ENCODE data around the gene PDSS2.
"Not testable (repeated sequence)": the region's sequence is repeated elsewhere in the genome, so short reads cannot be mapped to it uniquely, and the experiment has no call there.

The PDSS2 gene

DNA sequence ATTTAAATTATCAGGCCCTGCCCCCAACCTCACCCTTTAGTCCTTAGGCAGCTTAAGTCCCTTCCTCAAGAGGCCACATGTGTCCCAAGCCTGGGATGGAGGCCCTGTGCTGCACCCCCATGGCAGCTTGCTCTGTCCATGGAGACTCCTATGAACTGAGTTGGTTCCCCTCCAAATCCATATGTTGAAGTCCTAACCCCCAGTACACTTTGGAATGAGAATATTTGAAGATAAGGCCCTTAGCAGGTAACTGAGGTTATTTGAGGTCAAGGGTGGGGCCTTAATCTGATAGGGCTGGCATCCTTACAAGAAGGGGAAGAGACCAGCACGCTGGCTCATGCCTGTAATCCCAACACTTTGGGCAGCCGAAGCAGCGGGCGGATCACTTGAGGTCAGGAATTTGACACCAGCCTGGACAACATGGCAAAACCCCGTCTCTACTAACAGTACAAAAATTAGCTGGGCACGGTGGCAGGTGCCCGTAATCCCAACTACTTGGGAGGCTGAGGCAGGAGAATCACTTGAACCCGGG, 337.3 kb downstream of the PDSS2 start:
- in situ Hi-C loops (cut with HindIII; ENCODE audit: low sequenced_read_pairs), result no loop called here
- no peak for DNase-seq (ENCODE audit: low read depth, low spot score)
- TF ChIP-seq, protein P1, sequence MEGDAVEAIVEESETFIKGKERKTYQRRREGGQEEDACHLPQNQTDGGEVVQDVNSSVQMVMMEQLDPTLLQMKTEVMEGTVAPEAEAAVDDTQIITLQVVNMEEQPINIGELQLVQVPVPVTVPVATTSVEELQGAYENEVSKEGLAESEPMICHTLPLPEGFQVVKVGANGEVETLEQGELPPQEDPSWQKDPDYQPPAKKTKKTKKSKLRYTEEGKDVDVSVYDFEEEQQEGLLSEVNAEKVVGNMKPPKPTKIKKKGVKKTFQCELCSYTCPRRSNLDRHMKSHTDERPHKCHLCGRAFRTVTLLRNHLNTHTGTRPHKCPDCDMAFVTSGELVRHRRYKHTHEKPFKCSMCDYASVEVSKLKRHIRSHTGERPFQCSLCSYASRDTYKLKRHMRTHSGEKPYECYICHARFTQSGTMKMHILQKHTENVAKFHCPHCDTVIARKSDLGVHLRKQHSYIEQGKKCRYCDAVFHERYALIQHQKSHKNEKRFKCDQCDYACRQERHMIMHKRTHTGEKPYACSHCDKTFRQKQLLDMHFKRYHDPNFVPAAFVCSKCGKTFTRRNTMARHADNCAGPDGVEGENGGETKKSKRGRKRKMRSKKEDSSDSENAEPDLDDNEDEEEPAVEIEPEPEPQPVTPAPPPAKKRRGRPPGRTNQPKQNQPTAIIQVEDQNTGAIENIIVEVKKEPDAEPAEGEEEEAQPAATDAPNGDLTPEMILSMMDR (IDR thresholded peaks at IDR 0.05; ENCODE audit: low read depth, low read length), result no peak
- H3K4me3 ChIP-seq (ENCODE audit: low read depth, low read length), result no peak overlapping the region

DNA sequence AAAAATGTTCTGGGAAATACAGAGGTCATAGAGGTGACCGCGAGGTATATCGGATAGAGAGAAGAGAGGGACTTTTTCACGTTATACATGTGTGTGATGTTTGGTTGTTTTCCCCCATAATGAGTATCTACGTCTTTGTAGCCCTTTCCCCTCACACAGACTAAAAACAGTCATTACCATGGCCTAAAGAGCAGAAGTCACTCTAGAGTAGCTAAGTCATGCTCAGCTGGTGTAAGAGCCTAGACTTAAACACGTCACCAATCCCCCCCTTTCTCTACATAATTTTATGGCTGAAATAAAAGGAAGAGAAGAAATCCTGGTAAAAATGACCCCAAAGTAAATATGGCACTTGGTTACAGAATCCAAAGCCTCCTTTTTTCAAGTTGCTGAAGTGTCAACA, 338.1 kb downstream of the PDSS2 start:
- TF ChIP-seq, protein P1 (IDR thresholded peaks at IDR 0.05; ENCODE audit: low read depth, low read length), result no peak
- H3K4me3 ChIP-seq (ENCODE audit: low read depth, low read length), result no peak overlapping the region
- no peak for DNase-seq (ENCODE audit: low read depth, low spot score)
- in situ Hi-C loops (cut with HindIII; ENCODE audit: low sequenced_read_pairs), result no loop called here

DNA sequence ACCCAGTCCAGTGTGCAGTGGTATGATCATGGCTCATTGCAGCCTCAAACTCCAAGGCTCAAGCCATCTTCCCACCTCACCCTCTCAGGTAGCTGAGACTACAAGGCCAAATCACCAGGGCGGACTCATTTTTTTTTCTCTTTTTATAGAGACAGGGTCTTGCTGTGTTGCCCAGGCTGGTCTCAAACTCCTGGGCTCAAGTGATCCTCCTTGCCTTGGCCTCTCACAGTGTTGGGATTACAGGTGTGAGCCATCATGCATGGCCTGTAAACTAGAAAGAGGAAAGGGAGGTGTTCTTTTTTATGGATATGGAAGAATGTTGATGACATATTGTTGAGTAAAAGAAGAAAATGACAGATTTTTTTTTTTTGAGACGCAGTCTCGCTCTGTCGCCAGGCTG, 339.0 kb downstream of the PDSS2 start:
- no peak for DNase-seq (ENCODE audit: low read depth, low spot score)
- TF ChIP-seq, protein P1 (IDR thresholded peaks at IDR 0.05; ENCODE audit: low read depth, low read length), result no peak
- H3K4me3 ChIP-seq (ENCODE audit: low read depth, low read length), result no peak overlapping the region
- in situ Hi-C loops (cut with HindIII; ENCODE audit: low sequenced_read_pairs), result no loop called here

DNA sequence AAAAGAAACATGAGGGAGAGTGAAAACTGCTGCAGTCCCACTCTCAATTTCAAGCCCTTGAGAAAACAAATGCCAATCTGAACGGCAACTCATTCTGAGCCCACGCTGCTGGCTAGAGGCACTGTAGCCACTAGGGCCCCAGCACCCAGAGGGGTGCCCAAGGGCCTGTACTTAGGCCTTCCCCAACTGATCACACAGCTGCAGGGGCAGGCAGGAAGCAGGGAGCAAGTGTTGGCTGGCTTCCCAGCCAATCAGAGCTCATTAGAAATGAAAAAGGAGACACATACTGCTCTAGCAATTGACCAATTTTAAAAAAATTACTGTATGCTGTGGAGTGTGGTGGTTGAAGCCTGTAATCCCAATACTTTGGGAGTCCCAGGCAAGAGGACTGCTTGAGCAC, 340.4 kb downstream of the PDSS2 start:
- TF ChIP-seq, protein P1 (IDR thresholded peaks at IDR 0.05; ENCODE audit: low read depth, low read length), result no peak
- H3K4me3 ChIP-seq (ENCODE audit: low read depth, low read length), result no peak overlapping the region
- no peak for DNase-seq (ENCODE audit: low read depth, low spot score)
- in situ Hi-C loops (cut with HindIII; ENCODE audit: low sequenced_read_pairs), result no loop called here

DNA sequence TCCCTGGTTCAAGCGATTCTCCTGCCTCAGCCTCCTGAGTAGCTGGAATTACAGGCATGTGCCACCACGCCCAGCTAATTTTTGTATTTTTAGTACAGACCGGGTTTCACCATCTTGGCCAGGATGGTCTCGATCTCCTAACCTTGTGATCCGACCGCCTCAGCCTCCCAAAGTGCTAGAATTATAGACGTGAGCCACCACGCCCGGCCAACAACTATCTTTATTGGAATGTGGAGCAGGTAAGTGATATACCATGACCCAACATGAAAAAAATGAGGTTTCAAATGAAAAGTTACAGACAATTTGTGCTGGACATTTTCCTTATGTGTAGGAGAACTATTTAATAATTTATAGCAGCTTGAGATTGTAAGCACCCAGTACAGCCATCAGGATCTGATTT, 340.8 kb downstream of the PDSS2 start:
- H3K4me3 ChIP-seq (ENCODE audit: low read depth, low read length); DNase-seq (ENCODE audit: low read depth, low spot score); in situ Hi-C loops (cut with HindIII; ENCODE audit: low sequenced_read_pairs): not testable (repeated sequence)

DNA sequence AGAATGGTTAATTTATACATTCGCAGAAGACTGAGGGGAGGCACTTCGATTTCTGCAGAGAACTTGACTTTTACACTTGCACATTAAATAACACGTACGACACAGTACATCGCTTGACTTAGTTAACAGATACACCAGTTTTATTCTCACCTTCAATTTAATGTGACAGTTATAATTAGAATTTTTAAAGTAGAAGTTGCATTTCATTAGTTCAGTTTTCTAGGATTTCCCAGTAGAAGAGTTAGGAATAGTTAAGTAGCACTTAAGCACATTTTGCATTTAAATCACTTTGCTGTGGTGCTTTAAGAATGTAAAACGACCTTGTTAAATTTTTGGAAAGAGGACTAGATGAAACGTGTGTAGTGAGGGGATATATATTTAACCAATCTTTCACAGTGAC, 342.4 kb downstream of the PDSS2 start:
- H3K4me3 ChIP-seq (ENCODE audit: low read depth, low read length), result no peak overlapping the region
- no peak for DNase-seq (ENCODE audit: low read depth, low spot score)
- TF ChIP-seq, protein P1 (IDR thresholded peaks at IDR 0.05; ENCODE audit: low read depth, low read length), result no peak
- in situ Hi-C loops (cut with HindIII; ENCODE audit: low sequenced_read_pairs), result no loop called here

DNA sequence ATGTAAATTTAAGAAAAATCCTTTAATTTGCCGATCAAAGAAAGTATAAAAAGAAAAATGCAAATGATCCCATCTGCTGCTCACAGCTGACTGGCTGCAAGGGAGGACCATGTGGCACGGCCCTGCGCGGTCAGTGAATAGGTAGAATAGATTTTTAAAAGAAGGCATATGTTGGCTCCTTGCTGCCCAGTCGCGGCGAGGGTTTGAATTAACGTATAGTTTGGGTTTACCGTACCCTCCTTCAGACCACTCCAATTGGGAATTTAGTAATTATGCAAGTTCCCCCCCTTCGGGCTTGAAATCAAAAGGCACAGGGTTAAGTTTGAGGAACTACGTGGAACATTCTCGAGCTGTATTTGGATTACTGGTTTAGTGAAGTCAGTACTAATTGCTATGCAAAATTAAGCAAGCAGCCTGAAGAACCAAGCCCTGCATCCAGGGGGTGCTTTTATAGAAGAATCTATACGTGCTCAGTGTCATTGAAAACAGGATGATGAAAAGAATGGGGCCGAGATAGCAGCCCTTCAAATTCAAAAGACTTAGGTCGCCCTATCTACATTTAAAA, 343.0 kb downstream of the PDSS2 start:
- peak; percentile 32 for DNase-seq (ENCODE audit: low read depth, low spot score)
- in situ Hi-C loops (cut with HindIII; ENCODE audit: low sequenced_read_pairs), result no loop called here
- peak overlapping the region; percentile 46 for H3K4me3 ChIP-seq (ENCODE audit: low read depth, low read length)
- TF ChIP-seq, protein P1 (IDR thresholded peaks at IDR 0.05; ENCODE audit: low read depth, low read length), result no peak

Measured in astrocyte of the spinal cord (primary cell).